BE2C (cell line): ENCODE results near the gene KIF20B.

ENCODE experiments used
- DNase-seq: peaks from one replicate; pipeline ENCODE4 v3.0.0-alpha.2; 2020
- H3K27me3 ChIP-seq: fragments of 250-450 bp; sonication (Bioruptor Pico); 2 replicates; pipeline ENCODE4 v1.5.1; 2020; ENCODE audit warnings: mild to moderate bottlenecking
- H3K36me3 ChIP-seq: fragments of 250-450 bp; sonication (Bioruptor Pico); 2 replicates; pipeline ENCODE4 v1.5.1; 2020; ENCODE audit warnings: mild to moderate bottlenecking
- H3K4me1 ChIP-seq: fragments of 250-450 bp; sonication (Bioruptor Pico); 2 replicates; pipeline ENCODE4 v1.5.1; 2020
- H3K4me3 ChIP-seq: 2 replicates; pipeline ENCODE4 v1.5.1; 2011; ENCODE audit warnings: low read depth, low read length
- H3K9me3 ChIP-seq: fragments of 250-450 bp; sonication (Bioruptor Pico); 2 replicates; pipeline ENCODE4 v1.5.1; 2020
- TF ChIP-seq, protein P1 (sequence below): IDR thresholded peaks from 2 replicates; pipeline ENCODE4 v1.5.1; 2012; ENCODE audit warnings: mild to moderate bottlenecking, low read depth, low read length

The KIF20B gene

GRCh38 chr10:89771684-89772083, 70.3 kb downstream of the KIF20B start:
- DNase-seq = no peak
- TF ChIP-seq, protein P1, sequence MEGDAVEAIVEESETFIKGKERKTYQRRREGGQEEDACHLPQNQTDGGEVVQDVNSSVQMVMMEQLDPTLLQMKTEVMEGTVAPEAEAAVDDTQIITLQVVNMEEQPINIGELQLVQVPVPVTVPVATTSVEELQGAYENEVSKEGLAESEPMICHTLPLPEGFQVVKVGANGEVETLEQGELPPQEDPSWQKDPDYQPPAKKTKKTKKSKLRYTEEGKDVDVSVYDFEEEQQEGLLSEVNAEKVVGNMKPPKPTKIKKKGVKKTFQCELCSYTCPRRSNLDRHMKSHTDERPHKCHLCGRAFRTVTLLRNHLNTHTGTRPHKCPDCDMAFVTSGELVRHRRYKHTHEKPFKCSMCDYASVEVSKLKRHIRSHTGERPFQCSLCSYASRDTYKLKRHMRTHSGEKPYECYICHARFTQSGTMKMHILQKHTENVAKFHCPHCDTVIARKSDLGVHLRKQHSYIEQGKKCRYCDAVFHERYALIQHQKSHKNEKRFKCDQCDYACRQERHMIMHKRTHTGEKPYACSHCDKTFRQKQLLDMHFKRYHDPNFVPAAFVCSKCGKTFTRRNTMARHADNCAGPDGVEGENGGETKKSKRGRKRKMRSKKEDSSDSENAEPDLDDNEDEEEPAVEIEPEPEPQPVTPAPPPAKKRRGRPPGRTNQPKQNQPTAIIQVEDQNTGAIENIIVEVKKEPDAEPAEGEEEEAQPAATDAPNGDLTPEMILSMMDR = no peak
- no peaks in the 10 kb centered on the region for H3K9me3 ChIP-seq
- no peaks in the 10 kb centered on the region for H3K4me1 ChIP-seq
- no peak overlapping the region for H3K4me3 ChIP-seq
- H3K36me3 ChIP-seq = peaks cover 19% of the 10 kb centered on the region
- H3K27me3 ChIP-seq = no peaks in the 10 kb centered on the region

- Histone ChIP-seq H3K9me3 (no peaks in the 10 kb centered on the region), H3K4me3 (no peak overlapping the region), H3K36me3 (peaks cover 17% of the 10 kb centered on the region), H3K27me3 (no peaks in the 10 kb centered on the region), H3K4me1 (no peaks in the 10 kb centered on the region)
- no peak for DNase-seq
- TF ChIP-seq, protein P1 = no peak
These were observed 71.7 kb downstream of the KIF20B start for GRCh38 chr10:89773081-89773480.

- no peak for DNase-seq
- Histone ChIP-seq H3K4me3 (no peak overlapping the region), H3K36me3 (peaks cover 10% of the 10 kb centered on the region), H3K4me1 (no peaks in the 10 kb centered on the region), H3K27me3 (no peaks in the 10 kb centered on the region), H3K9me3 (no peaks in the 10 kb centered on the region)
- TF ChIP-seq, protein P1 = no peak
These were observed 75.3 kb downstream of the KIF20B start for GRCh38 chr10:89776665-89777064.

DNA sequence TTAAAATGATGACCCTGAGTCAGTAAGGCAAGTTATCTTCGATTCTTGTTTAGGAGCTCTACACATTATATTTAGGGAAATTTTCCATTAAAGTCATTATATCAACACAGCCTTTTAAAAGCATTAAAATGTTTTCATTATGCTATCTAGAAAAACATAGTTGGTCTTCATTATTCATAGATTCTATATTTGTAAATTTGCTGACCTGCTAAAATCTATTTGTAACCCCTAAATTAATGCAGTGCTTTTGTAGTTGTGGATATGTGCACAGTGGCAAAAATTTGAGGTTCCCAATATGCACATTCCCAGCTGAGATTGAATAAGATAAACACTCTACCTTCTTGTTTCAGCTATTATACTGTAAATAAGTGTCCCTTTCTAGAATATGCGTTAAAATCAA, 81.1 kb downstream of the KIF20B start:
- peaks cover 6% of the 10 kb centered on the region; the same call in 1 of the 2 replicates for H3K36me3 ChIP-seq
- H3K4me3 ChIP-seq = no peak overlapping the region

DNA sequence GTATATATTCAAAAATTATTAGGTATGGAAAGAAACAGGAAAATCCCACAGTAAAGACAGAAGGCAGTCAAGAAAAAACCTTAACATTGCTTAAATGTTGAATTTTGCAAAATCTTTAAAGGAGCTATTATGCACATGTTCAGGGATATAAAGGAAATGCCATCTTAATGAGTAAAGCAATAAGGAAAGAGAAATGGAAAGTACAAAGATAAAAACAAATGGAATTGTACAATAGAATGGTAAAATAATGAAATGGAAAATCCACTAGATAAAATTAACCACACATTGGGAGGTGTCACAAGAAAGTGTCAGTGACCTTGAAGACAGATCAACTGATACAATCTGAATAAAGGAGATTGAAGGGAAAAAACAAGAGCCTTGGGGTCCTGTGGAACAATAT, 82.0 kb downstream of the KIF20B start:
- no peak overlapping the region for H3K4me3 ChIP-seq
- H3K36me3 ChIP-seq = peaks cover 6% of the 10 kb centered on the region; the same call in 1 of the 2 replicates
- TF ChIP-seq, protein P1 = no peak
- no peaks in the 10 kb centered on the region for H3K4me1 ChIP-seq
- H3K9me3 ChIP-seq = no peaks in the 10 kb centered on the region
- H3K27me3 ChIP-seq = no peaks in the 10 kb centered on the region
- no peak for DNase-seq

More for the DNA sequence above, 81.1 kb downstream of the KIF20B start:
- DNase-seq = no peak
- Histone ChIP-seq H3K4me1 (no peaks in the 10 kb centered on the region), H3K27me3 (no peaks in the 10 kb centered on the region), H3K9me3 (no peaks in the 10 kb centered on the region)
- TF ChIP-seq, protein P1 = no peak

DNA sequence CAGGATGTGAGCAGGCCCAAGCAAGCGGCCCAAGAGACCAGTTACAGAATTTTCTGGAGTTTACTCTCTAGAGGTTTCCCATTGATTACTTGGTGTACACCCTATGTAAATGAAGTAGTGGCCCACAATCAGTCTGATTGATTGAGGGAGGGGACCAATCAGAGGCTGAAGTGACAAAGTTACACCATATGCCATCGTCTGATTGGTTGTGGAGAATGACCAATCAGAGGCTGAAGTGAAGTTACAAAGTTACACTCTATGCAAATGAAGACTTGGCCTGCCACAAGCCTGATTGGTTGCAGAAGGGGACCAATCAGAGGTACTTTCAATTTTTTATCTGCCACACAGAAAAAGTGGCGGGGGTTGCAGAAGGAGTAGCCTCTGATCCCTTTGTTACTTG, 83.7 kb downstream of the KIF20B start:
- Histone ChIP-seq H3K4me3 (no peak overlapping the region), H3K9me3 (no peaks in the 10 kb centered on the region), H3K27me3 (no peaks in the 10 kb centered on the region), H3K4me1 (no peaks in the 10 kb centered on the region), H3K36me3 (peaks cover 3% of the 10 kb centered on the region; the same call in 1 of the 2 replicates)
- DNase-seq = peak; percentile 23
- TF ChIP-seq, protein P1 = no peak
